ENCODE data around the gene GPR37L1.
"Not testable (repeated sequence)": the region's sequence is repeated elsewhere in the genome, so short reads cannot be mapped to it uniquely, and the experiment has no call there.

Gene GPR37L1

GRCh38 chr1:202154766-202155477 lies 32.2 kb downstream of the GPR37L1 start:
- peak; percentile 68 for DNase-seq (ENCODE audit: low spot score)

GRCh38 chr1:202155478-202156021 lies 32.8 kb downstream of the GPR37L1 start:
- no peak for DNase-seq (ENCODE audit: low spot score)

- no peak for DNase-seq (ENCODE audit: low spot score)
These were observed 33.9 kb downstream of the GPR37L1 start for GRCh38 chr1:202156590-202156989.

DNA sequence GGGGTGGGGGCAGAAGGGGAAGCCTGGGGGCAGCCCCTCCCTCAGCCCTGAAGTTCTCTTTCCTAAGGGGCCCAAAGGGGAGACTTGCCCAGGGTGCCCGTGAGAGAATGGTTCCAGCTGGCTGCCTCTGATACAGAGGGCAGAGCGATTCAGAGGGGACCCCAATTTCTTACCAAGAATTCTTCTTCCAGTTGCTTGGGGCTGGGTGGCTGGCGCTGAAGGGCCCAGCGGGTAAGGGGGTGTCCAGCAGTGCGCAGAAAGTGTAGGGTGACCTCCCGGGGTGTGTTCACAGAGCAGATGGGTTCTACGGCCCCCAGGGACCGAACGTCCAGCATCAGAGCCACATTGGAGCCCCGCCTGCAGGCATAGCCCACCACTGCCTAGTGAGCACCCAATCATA lies 35.2 kb downstream of the GPR37L1 start:
- no peak for DNase-seq (ENCODE audit: low spot score)

DNA sequence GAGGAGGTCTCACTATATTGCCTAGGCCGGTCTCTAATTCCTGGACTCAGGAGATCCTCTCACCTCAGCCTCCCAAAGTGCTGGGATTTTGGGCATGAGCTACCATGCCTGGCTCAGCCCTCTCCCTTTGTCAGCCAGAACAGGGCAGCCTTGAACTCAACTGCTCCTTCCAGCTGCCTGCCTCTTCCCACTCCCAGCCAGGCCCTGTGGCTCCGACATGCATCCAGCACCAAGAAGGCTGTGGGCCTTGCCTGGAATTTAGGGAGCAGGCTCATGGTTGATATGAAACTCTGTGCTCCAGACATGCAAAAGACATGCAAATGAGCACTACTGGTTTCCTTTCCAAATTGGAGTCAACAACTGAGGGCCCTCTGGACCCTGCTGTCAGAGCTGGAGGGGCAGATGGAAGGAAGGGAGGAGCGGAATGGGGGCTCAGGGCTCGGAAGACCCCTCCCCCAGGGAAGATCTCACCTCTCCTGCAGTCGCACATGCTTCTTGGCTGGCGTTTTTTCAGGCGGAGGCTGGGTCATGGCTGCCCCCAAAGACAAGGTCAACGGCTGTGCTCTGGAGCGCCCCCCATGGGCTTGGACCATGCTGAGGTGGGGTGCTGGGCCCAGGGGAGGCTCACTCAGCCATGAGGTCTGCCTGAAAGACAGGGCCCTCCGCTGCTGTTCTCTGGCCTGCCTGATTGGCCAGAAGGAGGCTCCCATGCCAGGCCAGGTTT lies 36.3 kb downstream of the GPR37L1 start:
- no peak for DNase-seq (ENCODE audit: low spot score)

- DNase-seq (ENCODE audit: low spot score): peak; percentile 45
These were observed 37.0 kb downstream of the GPR37L1 start for GRCh38 chr1:202159534-202160371.

DNA sequence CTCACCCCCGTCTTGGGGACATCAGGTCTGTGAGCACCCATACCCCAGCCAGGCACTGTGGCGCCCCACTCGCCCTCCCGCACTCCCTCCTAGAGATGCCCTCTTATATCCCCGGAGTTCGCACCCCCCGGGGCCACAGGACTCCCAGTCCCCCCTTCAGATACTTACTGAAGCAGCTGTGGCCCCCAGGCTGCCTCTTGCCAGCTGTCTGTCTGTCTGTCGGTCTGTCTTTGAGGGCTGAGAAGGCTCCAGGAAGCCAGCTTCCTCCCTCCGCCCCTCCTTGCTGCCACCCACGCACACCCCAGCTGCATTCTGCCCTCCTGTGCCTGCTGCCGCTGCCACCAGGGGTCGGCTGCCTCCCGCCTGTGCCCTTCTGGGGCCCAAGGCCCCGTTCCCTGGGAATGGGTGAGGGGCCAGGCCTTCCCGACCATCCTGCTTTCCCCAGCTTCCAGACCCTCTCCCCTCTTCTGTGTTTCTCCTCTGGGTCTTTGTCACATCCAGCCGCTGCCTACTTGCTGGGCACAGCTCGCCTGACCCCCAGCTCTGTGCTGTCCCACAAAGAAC lies 37.7 kb downstream of the GPR37L1 start, which contains the start of gene PTPN7:
PTPN7 (minus strand) TSS at position 226 of the 564 bp plus-strand sequence. CDS start 1,200 bp downstream, outside the sequence.
- DNase-seq (ENCODE audit: low spot score): peak; percentile 76

- DNase-seq (ENCODE audit: low spot score): no peak
These were observed 38.7 kb downstream of the GPR37L1 start for GRCh38 chr1:202161151-202162046.

DNA sequence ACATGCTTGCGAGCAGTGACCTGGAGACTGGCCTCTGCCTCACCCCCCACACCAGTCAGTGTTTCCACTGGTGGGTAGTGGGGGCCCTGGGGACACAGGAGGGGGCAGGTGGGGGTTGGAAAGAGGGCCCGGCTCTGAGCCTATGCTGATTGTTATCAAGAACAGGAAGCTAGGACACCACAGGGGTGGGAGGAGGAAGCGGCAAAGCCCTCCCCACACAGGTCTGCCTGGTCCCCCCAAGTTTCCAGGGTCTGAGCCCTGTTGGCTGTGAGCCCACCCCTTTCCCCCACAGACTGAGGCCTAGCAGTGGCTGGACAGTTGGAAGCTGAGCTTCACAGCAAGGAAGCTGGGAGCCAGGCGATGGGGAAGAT lies 39.3 kb downstream of the GPR37L1 start:
- peak; percentile 28 for DNase-seq (ENCODE audit: low spot score)

GRCh38 chr1:202162418-202163280 lies 39.9 kb downstream of the GPR37L1 start:
- DNase-seq (ENCODE audit: low spot score): peak; percentile 40

GRCh38 chr1:202163281-202164270 lies 40.9 kb downstream of the GPR37L1 start:
- no peak for DNase-seq (ENCODE audit: low spot score)

DNA sequence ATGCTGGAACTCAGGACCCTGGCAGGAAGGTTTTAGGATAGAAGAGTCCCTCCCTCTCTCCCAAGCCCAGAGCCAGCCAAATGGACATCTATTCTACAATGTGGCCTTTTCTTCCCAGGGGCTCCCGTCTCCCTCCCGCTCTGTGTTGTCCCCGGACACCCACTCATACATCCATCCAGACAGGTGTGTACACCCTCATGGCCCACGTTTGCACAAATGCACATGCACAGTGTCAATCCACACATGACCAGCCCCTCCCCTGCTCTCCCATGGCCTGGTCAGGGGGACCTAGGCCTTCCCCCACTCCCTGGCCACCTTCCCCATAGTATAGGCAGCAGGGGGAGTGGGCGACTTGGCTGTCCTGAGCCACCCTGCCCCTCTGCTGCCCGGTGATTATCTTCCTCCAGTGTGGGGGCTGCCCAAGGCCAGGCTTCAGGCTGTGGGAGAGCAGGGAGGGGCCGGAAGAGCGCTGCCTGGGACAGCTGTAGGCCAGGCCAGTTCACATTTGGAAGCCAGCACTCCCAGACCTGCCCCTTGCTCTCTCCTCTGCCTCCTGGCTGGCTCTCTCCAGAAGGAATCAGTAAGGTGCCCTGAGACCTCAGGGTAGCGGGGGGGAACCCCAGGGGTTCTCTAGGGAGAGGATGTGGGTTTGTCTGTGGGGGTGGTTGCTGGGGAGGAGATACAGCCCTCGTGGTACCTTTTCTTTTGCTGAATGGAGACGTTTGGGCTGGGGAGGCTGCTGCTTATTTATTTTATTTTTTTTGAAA lies 41.7 kb downstream of the GPR37L1 start:
- DNase-seq (ENCODE audit: low spot score): peak; percentile 77

GRCh38 chr1:202165267-202165941 lies 42.7 kb downstream of the GPR37L1 start:
- DNase-seq (ENCODE audit: low spot score): no peak

DNA sequence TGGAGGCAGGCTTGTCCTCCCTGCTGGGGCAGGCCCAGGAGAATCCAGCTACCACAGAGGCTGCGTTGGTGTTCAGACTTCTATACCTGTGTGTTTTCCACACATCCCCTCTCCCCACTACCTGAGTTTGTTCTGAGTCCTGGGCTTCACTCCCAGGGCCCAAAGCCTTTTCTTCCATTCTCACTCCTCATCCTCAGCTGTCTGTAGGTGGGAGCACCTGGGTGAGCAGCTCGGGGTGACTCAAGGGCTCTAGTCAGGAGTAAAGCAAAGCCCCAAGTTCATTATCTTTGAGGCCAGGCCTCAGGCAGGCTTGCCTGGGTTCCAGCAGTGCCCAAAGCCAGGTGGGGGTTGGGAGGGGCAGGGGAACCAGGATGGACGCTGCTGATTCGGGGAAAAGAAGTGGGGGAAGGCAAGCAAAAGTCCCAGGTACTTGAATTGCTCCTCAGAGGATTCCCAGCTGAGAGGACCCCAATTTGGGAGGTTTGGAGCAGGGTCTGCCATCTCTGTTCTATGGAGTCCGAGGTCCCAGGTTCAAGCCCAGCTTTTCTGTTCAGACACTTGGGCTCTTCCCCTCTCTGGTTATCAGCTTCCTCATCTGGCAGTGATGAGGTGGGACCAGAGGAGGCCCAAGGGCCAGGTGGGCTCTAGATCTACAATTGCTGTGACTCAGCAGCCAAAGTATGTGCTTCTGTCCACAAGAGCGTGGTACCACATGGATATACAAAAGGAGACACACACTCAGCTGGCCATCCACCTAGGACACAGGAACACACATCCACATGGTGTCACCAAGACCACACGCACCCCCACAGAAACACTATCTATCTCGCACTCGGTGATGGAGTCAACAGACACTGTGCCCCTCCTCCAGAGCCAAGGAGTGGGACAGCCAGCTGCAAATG lies 43.5 kb downstream of the GPR37L1 start:
- DNase-seq (ENCODE audit: low spot score): no peak

GRCh38 chr1:202167054-202167453 lies 44.3 kb downstream of the GPR37L1 start:
- not testable (repeated sequence) for DNase-seq (ENCODE audit: low spot score)

- no peak for DNase-seq (ENCODE audit: low spot score)
These were observed 45.1 kb downstream of the GPR37L1 start for GRCh38 chr1:202167708-202168415.
